ENCODE measurements around the gene C16orf90.

C16orf90 gene

GRCh38 chr16:3523281-3523680 lies 28.0 kb upstream of the C16orf90 start:
- TF ChIP-seq CTCF (IDR thresholded peaks at IDR 0.05; ENCODE audit: low read depth, low read length, missing control alignments): no peak
- DNase-seq (ENCODE audit: low read depth): no peak
- no peak overlapping the region for H3K4me3 ChIP-seq (ENCODE audit: low read depth, low read length)

GRCh38 chr16:3520841-3521240 lies 25.6 kb upstream of the C16orf90 start:
- no peak for DNase-seq (ENCODE audit: low read depth)
- H3K4me3 ChIP-seq (ENCODE audit: low read depth, low read length): no peak overlapping the region
- TF ChIP-seq CTCF (IDR thresholded peaks at IDR 0.05; ENCODE audit: low read depth, low read length, missing control alignments): no peak

- no peak for TF ChIP-seq CTCF (IDR thresholded peaks at IDR 0.05; ENCODE audit: low read depth, low read length, missing control alignments)
- no peak for DNase-seq (ENCODE audit: low read depth)
- no peak overlapping the region for H3K4me3 ChIP-seq (ENCODE audit: low read depth, low read length)
Observed at GRCh38 chr16:3520413-3520812, 25.1 kb upstream of the C16orf90 start.

GRCh38 chr16:3519581-3519980 lies 24.3 kb upstream of the C16orf90 start:
- no peak overlapping the region for H3K4me3 ChIP-seq (ENCODE audit: low read depth, low read length)
- DNase-seq (ENCODE audit: low read depth): no peak
- TF ChIP-seq CTCF (IDR thresholded peaks at IDR 0.05; ENCODE audit: low read depth, low read length, missing control alignments): no peak

- no peak for TF ChIP-seq CTCF (IDR thresholded peaks at IDR 0.05; ENCODE audit: low read depth, low read length, missing control alignments)
- no peak overlapping the region for H3K4me3 ChIP-seq (ENCODE audit: low read depth, low read length)
- DNase-seq (ENCODE audit: low read depth): no peak
Observed at GRCh38 chr16:3518986-3519348, 23.7 kb upstream of the C16orf90 start.

- DNase-seq (ENCODE audit: low read depth): no peak
- no peak for TF ChIP-seq CTCF (IDR thresholded peaks at IDR 0.05; ENCODE audit: low read depth, low read length, missing control alignments)
- H3K4me3 ChIP-seq (ENCODE audit: low read depth, low read length): no peak overlapping the region
Observed at GRCh38 chr16:3518292-3518985, 23.1 kb upstream of the C16orf90 start.

- TF ChIP-seq CTCF (IDR thresholded peaks at IDR 0.05; ENCODE audit: low read depth, low read length, missing control alignments): no peak
- DNase-seq (ENCODE audit: low read depth): no peak
- no peak overlapping the region for H3K4me3 ChIP-seq (ENCODE audit: low read depth, low read length)
Observed at GRCh38 chr16:3515897-3516296, 20.6 kb upstream of the C16orf90 start.
